GM19023 (cell line): Measurements from ENCODE around the gene SLC35E2B.
"Not testable (repeated sequence)": the region's sequence is repeated elsewhere in the genome, so short reads cannot be mapped to it uniquely, and the experiment has no call there.

Experiments
- ATAC-seq: cut with Tn5 transposase; IDR thresholded peaks from one replicate; pipeline ENCODE4 v1.9.1; 2021; ENCODE audit warnings: mild to moderate bottlenecking, moderate library complexity; ENCODE audit not compliant: unreplicated experiment

The SLC35E2B gene

GRCh38 chr1:1692714-1693647 lies at the start of gene SLC35E2B:
TSS of gene SLC35E2B (minus strand) at chr1:1692795. CDS start at chr1:1676699, 16,096 bp downstream.
- ATAC-seq, result peak; percentile 73

- not testable (repeated sequence) for ATAC-seq
These were observed 48.4 kb upstream of the SLC35E2B start for GRCh38 chr1:1741013-1741412.

GRCh38 chr1:1738799-1739337 lies 46.3 kb upstream of the SLC35E2B start:
- ATAC-seq, result not testable (repeated sequence)

DNA sequence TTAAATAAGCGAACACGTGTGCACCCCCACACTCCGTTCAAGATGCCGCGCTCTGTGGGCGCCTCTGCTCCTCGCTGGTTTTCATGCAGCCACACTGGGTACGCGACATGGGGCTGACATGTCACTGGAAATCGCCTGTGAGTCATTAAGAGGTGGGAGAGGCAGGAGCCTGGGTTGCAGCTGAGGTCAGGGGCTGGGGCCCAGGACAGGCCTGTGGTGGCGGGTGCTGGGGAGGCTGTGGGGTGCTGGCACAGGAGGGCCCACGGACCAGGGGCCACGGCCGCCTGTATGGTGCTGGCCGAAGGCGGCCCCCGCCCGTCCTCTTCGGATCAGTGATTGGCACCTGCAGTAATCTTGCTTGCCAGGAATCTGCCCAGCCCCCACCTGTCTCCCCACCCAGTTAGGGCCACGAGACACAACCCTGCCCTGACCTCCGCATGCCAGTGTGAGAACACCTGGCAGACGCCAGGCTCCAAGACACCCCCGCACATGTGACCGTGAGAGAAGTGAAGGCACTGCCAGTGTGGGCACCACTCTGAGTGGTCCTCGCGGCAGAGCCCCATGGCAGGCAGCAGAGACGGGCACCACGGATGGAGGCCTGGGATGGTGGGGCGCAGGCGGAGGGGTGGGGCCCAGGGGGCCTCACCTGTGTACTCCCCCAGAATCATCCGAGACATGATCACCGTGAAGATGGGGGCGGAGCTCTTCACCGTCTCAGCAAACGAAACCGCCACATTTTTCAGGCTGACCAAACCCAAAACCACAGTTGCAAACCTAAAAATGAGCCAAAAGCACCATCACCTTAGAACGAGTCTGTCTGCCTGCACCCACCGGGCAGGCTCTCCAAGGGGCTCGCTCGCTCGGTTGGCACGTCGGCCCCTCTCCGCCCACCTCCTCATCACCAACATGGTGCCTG lies 45.3 kb upstream of the SLC35E2B start:
- not testable (repeated sequence) for ATAC-seq

DNA sequence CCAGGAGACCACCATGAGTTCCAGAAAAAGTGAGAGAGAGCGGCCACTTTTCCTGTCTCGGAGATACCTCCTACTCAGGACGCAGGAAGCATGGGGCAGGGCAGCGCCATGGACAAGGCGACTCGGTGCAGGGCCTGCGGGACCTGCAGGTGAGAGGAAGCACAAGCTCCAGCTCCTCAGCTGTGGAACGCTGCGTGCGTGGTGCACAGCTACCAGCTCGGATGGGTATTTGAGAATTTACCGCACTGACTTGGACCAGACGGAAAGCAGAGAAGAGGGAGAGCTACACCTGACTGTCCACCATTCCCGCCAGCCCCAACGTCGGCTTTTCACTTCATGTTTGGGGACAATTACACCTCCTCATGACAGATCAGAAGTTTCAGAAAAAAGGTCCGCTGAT lies 39.8 kb upstream of the SLC35E2B start:
- ATAC-seq, result no peak

DNA sequence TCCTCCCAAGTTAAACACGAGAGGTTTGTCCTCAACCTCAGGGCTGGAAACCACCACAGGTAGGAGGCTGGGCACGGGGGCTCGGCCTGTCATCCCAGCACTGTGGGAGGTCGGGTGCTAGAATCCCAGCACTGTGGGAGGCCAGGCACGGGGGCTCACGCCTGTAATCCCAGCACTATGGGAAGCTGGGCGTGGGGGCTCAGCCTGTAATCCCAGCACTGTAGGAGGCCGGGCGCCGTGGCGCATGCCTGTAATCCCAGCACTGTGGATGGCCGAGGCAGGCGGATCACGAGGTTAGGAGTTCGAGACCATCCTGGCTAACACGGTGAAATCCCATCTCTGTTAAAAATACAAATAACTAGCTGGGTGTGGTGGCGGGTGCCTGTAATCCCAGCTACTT lies 38.3 kb upstream of the SLC35E2B start:
- no peak for ATAC-seq

- not testable (repeated sequence) for ATAC-seq
These were observed 37.6 kb upstream of the SLC35E2B start for GRCh38 chr1:1730230-1730629.

GRCh38 chr1:1729116-1729816 lies 36.7 kb upstream of the SLC35E2B start:
- ATAC-seq, result not testable (repeated sequence)

DNA sequence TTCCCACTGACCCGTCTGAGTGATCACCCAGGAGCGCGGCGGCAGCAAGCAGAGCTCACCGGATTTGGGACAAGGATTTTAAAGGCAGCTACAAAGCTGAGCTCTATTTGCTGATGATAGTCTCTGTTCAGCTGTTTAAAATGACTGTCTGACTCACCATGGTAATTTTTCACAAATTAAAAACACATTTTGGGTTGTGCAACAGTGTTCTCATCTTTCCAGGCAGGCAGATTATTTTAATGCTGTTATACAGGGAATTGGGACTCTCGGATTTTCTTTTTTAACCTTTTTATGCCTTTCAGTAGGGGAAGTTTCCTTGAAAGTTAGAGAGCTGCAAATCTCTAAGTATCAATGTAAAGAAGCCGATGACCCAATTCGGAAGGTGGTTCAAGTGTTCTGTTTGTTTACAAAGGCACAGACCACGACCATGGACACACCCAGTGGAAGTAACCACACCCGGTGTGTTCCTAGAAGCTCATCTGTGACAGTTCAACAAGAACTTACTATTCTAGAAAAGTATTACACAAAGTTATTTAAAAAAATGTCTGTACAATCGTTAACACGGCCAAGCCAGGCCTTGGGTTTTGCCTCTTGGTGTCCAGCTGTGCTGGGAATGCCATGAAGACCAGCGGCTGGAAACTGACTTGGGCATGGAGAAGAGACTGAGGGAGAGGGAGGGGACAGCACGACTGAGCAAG lies 35.9 kb upstream of the SLC35E2B start:
- ATAC-seq, result not testable (repeated sequence)

- ATAC-seq, result not testable (repeated sequence)
These were observed 34.6 kb upstream of the SLC35E2B start for GRCh38 chr1:1727131-1727651.

- not testable (repeated sequence) for ATAC-seq
These were observed 33.5 kb upstream of the SLC35E2B start for GRCh38 chr1:1726088-1726487.

- ATAC-seq, result peak; percentile 92
These were observed 31.7 kb upstream of the SLC35E2B start, which contains the start of gene CDK11A for GRCh38 chr1:1724035-1724864. TSS of gene CDK11A (minus strand) at chr1:1724357. CDS start at chr1:1722818, 1,539 bp downstream.

DNA sequence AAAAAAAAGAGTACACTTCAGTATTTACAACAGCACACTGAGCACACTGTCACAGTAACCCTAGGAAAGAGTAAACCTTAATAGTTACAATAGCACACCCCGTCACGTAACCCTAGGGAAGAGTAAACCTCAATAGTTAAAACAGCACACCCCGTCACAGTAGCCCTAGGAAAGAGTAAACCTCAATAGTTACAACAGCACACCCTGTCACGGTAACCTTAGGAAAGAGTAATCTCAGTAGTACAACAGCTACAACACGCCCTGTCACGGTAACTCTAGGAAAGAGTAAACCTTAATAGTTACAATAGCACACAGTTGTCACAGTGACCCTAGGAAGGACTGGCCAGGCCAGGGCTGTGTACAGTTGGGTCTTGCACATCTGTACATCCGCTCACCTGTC lies 28.6 kb upstream of the SLC35E2B start:
- no peak for ATAC-seq

- not testable (repeated sequence) for ATAC-seq
These were observed 22.7 kb upstream of the SLC35E2B start for GRCh38 chr1:1715109-1715883.

- ATAC-seq, result not testable (repeated sequence)
These were observed 15.3 kb upstream of the SLC35E2B start for GRCh38 chr1:1707897-1708296.

GRCh38 chr1:1707241-1707640 lies 14.6 kb upstream of the SLC35E2B start:
- not testable (repeated sequence) for ATAC-seq

- ATAC-seq, result not testable (repeated sequence)
These were observed 13.0 kb upstream of the SLC35E2B start for GRCh38 chr1:1705623-1706022.
